SK-N-MC (cell line): ENCODE data around the gene SCIN.

ENCODE experiments used
- EZH2 ChIP-seq: fragments of 200-600 bp; sonication (generic); IDR thresholded peaks from one replicate; pipeline ENCODE4 v1.6.1; 2017; ENCODE audit warnings: antibody characterized with exemption
- POLR2AphosphoS5 ChIP-seq: IDR thresholded peaks from 2 replicates; pipeline ENCODE4 v1.6.1; 2012; ENCODE audit warnings: mild to moderate bottlenecking, low read depth, low read length, borderline replicate concordance

DNA sequence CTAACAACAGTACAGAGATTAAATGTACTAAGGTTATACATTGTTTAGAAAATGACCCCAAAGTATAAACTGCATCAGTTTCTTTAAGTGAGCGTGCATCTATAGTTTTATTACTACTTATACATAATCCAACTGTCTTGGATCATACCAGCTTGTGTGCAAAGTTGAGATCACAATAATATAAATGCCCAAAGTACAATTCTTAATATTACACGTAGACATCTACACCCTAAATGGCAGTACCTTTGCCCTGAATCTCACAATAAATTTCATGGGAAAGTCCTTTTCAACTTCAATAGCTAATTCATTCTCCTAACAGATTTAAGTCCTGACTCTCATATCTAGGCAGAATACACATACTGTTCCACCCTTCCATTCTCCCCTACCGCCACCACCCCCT lies 11.8 kb downstream of the SCIN start:
- no peak for TF ChIP-seq EZH2
- no peak for TF ChIP-seq POLR2AphosphoS5
